HEK293 (cell line): ENCODE data around the gene DHRS3.

Experiments used
- BCL11A ChIP-seq: fragments of 450-650 bp; formaldehyde crosslinking; IDR thresholded peaks from 2 replicates; pipeline ENCODE4 v1.5.1; 2016; ENCODE audit warnings: low read depth, missing biosample characterization, missing genetic modification characterization
- GLIS1 ChIP-seq: fragments of 450-650 bp; formaldehyde crosslinking; IDR thresholded peaks from 2 replicates; pipeline ENCODE4 v1.5.1; 2016; ENCODE audit warnings: missing biosample characterization, missing genetic modification characterization
- GLIS2 ChIP-seq: fragments of 450-650 bp; formaldehyde crosslinking; IDR thresholded peaks from 2 replicates; pipeline ENCODE4 v1.5.1; 2016; ENCODE audit warnings: missing biosample characterization, missing genetic modification characterization
- HOXA7 ChIP-seq: sonication (generic); formaldehyde crosslinking; IDR thresholded peaks from 2 replicates; pipeline ENCODE4 v1.8.1; 2022; ENCODE audit warnings: missing genetic modification reagents, borderline replicate concordance
- KLF9 ChIP-seq: fragments of 450-650 bp; formaldehyde crosslinking; IDR thresholded peaks from 2 replicates; pipeline ENCODE4 v1.5.1; 2016; ENCODE audit warnings: missing biosample characterization, missing genetic modification characterization, low read depth
- OSR2 ChIP-seq: fragments of 450-650 bp; formaldehyde crosslinking; IDR thresholded peaks from 2 replicates; pipeline ENCODE4 v1.5.1; 2016; ENCODE audit warnings: missing biosample characterization, missing genetic modification characterization
- WT1 ChIP-seq: fragments of 450-650 bp; formaldehyde crosslinking; IDR thresholded peaks from 2 replicates; pipeline ENCODE4 v1.5.1; 2016; ENCODE audit warnings: missing biosample characterization, missing genetic modification characterization
- ZBTB21 ChIP-seq: fragments of 450-650 bp; formaldehyde crosslinking; IDR thresholded peaks from 2 replicates; pipeline ENCODE4 v1.5.1; 2017; ENCODE audit warnings: missing biosample characterization, missing genetic modification characterization
- ZBTB7A ChIP-seq: fragments of 450-650 bp; formaldehyde crosslinking; IDR thresholded peaks from 2 replicates; pipeline ENCODE4 v1.5.1; 2016; ENCODE audit warnings: low read depth, missing biosample characterization, missing genetic modification characterization
- ZFHX2 ChIP-seq: fragments of 450-650 bp; formaldehyde crosslinking; conservative IDR thresholded peaks from 2 replicates; pipeline ENCODE4 v1.5.1; 2016; ENCODE audit warnings: missing biosample characterization, missing genetic modification characterization
- ZNF202 ChIP-seq: fragments of 450-650 bp; formaldehyde crosslinking; IDR thresholded peaks from 2 replicates; pipeline ENCODE4 v1.5.1; 2016; ENCODE audit warnings: missing biosample characterization, missing genetic modification characterization, borderline replicate concordance
- ZNF274 ChIP-seq, 2 experiments: fragments of 200-500 bp in 1 of 2; fragments of 450-650 bp in 1 of 2; sonication (Bioruptor generic) in 1 of 2; formaldehyde crosslinking in 1 of 2; IDR thresholded peaks; 2 replicates each; pipeline versions ENCODE4 v1.5.1 to v1.6.1; 2014 to 2016; ENCODE audit warnings: borderline replicate concordance in 1 of 2, inconsistent platforms in 1 of 2, low read length in 1 of 2, missing biosample characterization in 1 of 2, missing genetic modification characterization in 1 of 2
- ZNF292 ChIP-seq: fragments of 450-650 bp; formaldehyde crosslinking; IDR thresholded peaks from 2 replicates; pipeline ENCODE4 v1.5.1; 2016; ENCODE audit warnings: low read depth, missing biosample characterization, missing genetic modification characterization, borderline replicate concordance
- ZNF416 ChIP-seq: fragments of 450-650 bp; formaldehyde crosslinking; IDR thresholded peaks from 2 replicates; pipeline ENCODE4 v1.5.1; 2016; ENCODE audit warnings: missing biosample characterization, missing genetic modification characterization
- ZNF501 ChIP-seq: fragments of 450-650 bp; formaldehyde crosslinking; IDR thresholded peaks from 2 replicates; pipeline ENCODE4 v1.5.1; 2016; ENCODE audit warnings: missing biosample characterization, missing genetic modification characterization
- ZNF548 ChIP-seq: fragments of 450-650 bp; formaldehyde crosslinking; IDR thresholded peaks from 2 replicates; pipeline ENCODE4 v1.5.1; 2016; ENCODE audit warnings: missing biosample characterization, missing genetic modification characterization
- ZNF549 ChIP-seq: fragments of 450-650 bp; IDR thresholded peaks from 2 replicates; pipeline ENCODE4 v1.5.1; 2018; ENCODE audit warnings: missing biosample characterization, missing genetic modification characterization, mild to moderate bottlenecking, inconsistent platforms, moderate library complexity
- ZNF555 ChIP-seq: fragments of 450-650 bp; formaldehyde crosslinking; conservative IDR thresholded peaks from 2 replicates; pipeline ENCODE4 v1.5.1; 2017; ENCODE audit warnings: missing biosample characterization, mild to moderate bottlenecking, missing genetic modification characterization, inconsistent platforms
- ZNF571 ChIP-seq: fragments of 450-650 bp; formaldehyde crosslinking; IDR thresholded peaks from 2 replicates; pipeline ENCODE4 v1.5.0; 2017; ENCODE audit warnings: missing biosample characterization, missing genetic modification characterization
- ZNF701 ChIP-seq: fragments of 450-650 bp; formaldehyde crosslinking; IDR thresholded peaks from 2 replicates; pipeline ENCODE4 v1.5.1; 2016; ENCODE audit warnings: missing biosample characterization, missing genetic modification characterization
- ZNF768 ChIP-seq: fragments of 450-650 bp; formaldehyde crosslinking; IDR thresholded peaks from 2 replicates; pipeline ENCODE4 v1.5.1; 2018; ENCODE audit warnings: missing biosample characterization, mild to moderate bottlenecking, missing genetic modification characterization
- ZNF837 ChIP-seq: fragments of 450-650 bp; formaldehyde crosslinking; IDR thresholded peaks from 2 replicates; pipeline ENCODE4 v1.5.1; 2016; ENCODE audit warnings: missing biosample characterization, missing genetic modification characterization
- TF ChIP-seq, protein P1 (sequence below): fragments of 450-650 bp; formaldehyde crosslinking; IDR thresholded peaks from 2 replicates; pipeline ENCODE4 v1.5.1; 2016; ENCODE audit warnings: missing biosample characterization, missing genetic modification characterization
- TF ChIP-seq, protein P2 (sequence below): fragments of 450-650 bp; IDR thresholded peaks from 2 replicates; pipeline ENCODE4 v1.5.1; 2018; ENCODE audit warnings: missing biosample characterization, mild to moderate bottlenecking, missing genetic modification characterization
- TF ChIP-seq, protein P3 (sequence below): fragments of 450-650 bp; formaldehyde crosslinking; IDR thresholded peaks from 2 replicates; pipeline ENCODE4 v1.5.1; 2016; ENCODE audit warnings: missing biosample characterization, missing genetic modification characterization

The DHRS3 gene

DNA sequence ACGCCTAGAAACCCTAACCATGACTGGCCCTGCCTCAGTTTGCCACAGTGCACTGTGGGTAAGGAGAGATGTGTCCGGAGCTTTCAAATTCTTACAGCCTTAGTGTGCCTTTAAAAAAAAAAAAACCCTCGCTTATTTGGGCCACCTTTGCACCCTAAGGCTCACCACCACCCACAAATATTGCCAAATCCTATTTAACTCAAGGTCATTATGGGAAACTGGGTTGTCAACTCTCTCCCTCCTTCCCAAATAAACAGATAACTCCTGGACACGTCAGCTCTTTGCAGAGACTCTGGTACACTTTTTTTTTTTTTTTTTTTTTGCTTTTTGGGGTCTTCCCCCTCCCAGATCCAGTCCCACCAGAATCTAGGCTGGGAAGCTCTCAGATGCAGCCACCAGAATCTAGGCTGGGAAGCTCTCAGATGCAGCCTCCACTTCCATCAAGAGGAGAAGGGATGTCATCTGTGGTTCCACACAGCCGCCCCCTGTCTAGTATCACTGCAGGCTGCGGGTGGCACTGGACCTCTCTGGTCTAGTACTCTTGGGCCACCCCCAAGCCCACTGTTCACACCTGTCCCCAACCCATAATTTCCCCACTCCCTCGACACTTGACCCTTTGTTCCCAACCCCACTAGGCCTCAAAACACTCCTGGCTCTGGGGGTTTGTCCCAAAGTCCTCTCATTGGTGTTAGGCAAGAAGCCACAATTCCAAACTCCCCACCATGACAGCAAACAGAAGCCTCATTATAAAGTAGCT, 3.4 kb downstream of the DHRS3 start (continued):
- peak; percentile 18; the same call in 1 of the 2 replicates for TF ChIP-seq GLIS2 (tag by site-specific recombination)
- TF ChIP-seq ZNF416 (tag by site-specific recombination), result no peak
- no peak for TF ChIP-seq ZNF501 (tag by site-specific recombination)
- no peak for TF ChIP-seq HOXA7
- no peak for TF ChIP-seq ZNF701 (tag by site-specific recombination)
- no peak for TF ChIP-seq ZNF837 (tag by site-specific recombination)
- TF ChIP-seq, protein P1, sequence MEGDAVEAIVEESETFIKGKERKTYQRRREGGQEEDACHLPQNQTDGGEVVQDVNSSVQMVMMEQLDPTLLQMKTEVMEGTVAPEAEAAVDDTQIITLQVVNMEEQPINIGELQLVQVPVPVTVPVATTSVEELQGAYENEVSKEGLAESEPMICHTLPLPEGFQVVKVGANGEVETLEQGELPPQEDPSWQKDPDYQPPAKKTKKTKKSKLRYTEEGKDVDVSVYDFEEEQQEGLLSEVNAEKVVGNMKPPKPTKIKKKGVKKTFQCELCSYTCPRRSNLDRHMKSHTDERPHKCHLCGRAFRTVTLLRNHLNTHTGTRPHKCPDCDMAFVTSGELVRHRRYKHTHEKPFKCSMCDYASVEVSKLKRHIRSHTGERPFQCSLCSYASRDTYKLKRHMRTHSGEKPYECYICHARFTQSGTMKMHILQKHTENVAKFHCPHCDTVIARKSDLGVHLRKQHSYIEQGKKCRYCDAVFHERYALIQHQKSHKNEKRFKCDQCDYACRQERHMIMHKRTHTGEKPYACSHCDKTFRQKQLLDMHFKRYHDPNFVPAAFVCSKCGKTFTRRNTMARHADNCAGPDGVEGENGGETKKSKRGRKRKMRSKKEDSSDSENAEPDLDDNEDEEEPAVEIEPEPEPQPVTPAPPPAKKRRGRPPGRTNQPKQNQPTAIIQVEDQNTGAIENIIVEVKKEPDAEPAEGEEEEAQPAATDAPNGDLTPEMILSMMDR (tag by site-specific recombination), result peak; percentile 20; the same call in 1 of the 2 replicates
- TF ChIP-seq ZFHX2 (tag by site-specific recombination), result no peak
- TF ChIP-seq ZBTB21, result no peak
- no peak for TF ChIP-seq ZNF202 (tag by site-specific recombination)
- TF ChIP-seq, protein P2, sequence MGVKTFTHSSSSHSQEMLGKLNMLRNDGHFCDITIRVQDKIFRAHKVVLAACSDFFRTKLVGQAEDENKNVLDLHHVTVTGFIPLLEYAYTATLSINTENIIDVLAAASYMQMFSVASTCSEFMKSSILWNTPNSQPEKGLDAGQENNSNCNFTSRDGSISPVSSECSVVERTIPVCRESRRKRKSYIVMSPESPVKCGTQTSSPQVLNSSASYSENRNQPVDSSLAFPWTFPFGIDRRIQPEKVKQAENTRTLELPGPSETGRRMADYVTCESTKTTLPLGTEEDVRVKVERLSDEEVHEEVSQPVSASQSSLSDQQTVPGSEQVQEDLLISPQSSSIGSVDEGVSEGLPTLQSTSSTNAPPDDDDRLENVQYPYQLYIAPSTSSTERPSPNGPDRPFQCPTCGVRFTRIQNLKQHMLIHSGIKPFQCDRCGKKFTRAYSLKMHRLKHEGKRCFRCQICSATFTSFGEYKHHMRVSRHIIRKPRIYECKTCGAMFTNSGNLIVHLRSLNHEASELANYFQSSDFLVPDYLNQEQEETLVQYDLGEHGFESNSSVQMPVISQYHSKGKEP (tag by site-specific recombination), result no peak
- no peak for TF ChIP-seq ZNF768 (tag by site-specific recombination)
- TF ChIP-seq OSR2 (tag by site-specific recombination), result peak; percentile 67
- TF ChIP-seq ZNF555 (tag by site-specific recombination), result no peak
- no peak for TF ChIP-seq ZNF548
- no peak for TF ChIP-seq ZNF549 (tag by site-specific recombination)
- TF ChIP-seq BCL11A, result no peak
- TF ChIP-seq GLIS1 (tag by site-specific recombination), result no peak
- TF ChIP-seq, protein P3, sequence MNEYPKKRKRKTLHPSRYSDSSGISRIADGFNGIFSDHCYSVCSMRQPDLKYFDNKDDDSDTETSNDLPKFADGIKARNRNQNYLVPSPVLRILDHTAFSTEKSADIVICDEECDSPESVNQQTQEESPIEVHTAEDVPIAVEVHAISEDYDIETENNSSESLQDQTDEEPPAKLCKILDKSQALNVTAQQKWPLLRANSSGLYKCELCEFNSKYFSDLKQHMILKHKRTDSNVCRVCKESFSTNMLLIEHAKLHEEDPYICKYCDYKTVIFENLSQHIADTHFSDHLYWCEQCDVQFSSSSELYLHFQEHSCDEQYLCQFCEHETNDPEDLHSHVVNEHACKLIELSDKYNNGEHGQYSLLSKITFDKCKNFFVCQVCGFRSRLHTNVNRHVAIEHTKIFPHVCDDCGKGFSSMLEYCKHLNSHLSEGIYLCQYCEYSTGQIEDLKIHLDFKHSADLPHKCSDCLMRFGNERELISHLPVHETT, result no peak
- no peak for TF ChIP-seq ZNF571 (tag by site-specific recombination)
- TF ChIP-seq KLF9 (tag by site-specific recombination), result no peak
- TF ChIP-seq WT1 (tag by site-specific recombination), result no peak
- TF ChIP-seq ZBTB7A (tag by site-specific recombination), result no peak
- TF ChIP-seq ZNF274 (IDR thresholded peaks at IDR 0.05; ENCODE audit: low read length), result no peak
- TF ChIP-seq ZNF274 (tag by site-specific recombination; IDR thresholded peaks at IDR 0.05; ENCODE audit: borderline replicate concordance), result no peak
- no peak for TF ChIP-seq ZNF292
